NCI-H1930 (cell line): ENCODE results near the gene PHF11.
"Not testable (repeated sequence)": the region's sequence is repeated elsewhere in the genome, so short reads cannot be mapped to it uniquely, and the experiment has no call there.

Experiments
- DNase-seq, 2 experiments: peaks; one replicate each; lab custom pipeline; 2025; lab: John Stamatoyannopoulos, UW

The PHF11 gene

GRCh38 chr13:49495783-49496762 is at the start of gene PHF11:
Gene PHF11, plus strand, starts transcription at chr13:49495953. Its CDS starts 49 bp downstream, at chr13:49496002.
- peak; percentile 49 to 56 for DNase-seq

GRCh38 chr13:49446473-49446872 is 49.3 kb upstream of the PHF11 start:
- no peak for DNase-seq

GRCh38 chr13:49448753-49449152 is 47.0 kb upstream of the PHF11 start:
- no peak for DNase-seq

- no peak for DNase-seq
Measured at GRCh38 chr13:49450105-49450819, 45.5 kb upstream of the PHF11 start.

- no peak for DNase-seq
Measured at GRCh38 chr13:49452725-49453457, 42.9 kb upstream of the PHF11 start.

GRCh38 chr13:49453465-49453864 is 42.3 kb upstream of the PHF11 start:
- no peak for DNase-seq

GRCh38 chr13:49454388-49455006 is 41.3 kb upstream of the PHF11 start:
- no peak for DNase-seq

GRCh38 chr13:49455007-49455398 is 40.8 kb upstream of the PHF11 start:
- DNase-seq: no peak

GRCh38 chr13:49456156-49456555 is 39.6 kb upstream of the PHF11 start:
- no peak for DNase-seq

- no peak for DNase-seq
Measured at GRCh38 chr13:49457221-49457620, 38.5 kb upstream of the PHF11 start.

- DNase-seq: no peak
Measured at GRCh38 chr13:49459580-49459979, 36.2 kb upstream of the PHF11 start.

- no peak for DNase-seq
Measured at GRCh38 chr13:49464085-49464484, 31.7 kb upstream of the PHF11 start.

- DNase-seq: no peak
Measured at GRCh38 chr13:49464621-49465325, 31.0 kb upstream of the PHF11 start.

- no peak for DNase-seq
Measured at GRCh38 chr13:49466292-49466838, 29.4 kb upstream of the PHF11 start.

GRCh38 chr13:49472186-49472585 is 23.6 kb upstream of the PHF11 start:
- no peak for DNase-seq

- DNase-seq: no peak
Measured at GRCh38 chr13:49476529-49476928, 19.2 kb upstream of the PHF11 start.

- no peak for DNase-seq
Measured at GRCh38 chr13:49481788-49482187, 14.0 kb upstream of the PHF11 start.

- DNase-seq: no peak
Measured at GRCh38 chr13:49488563-49488962, 7.2 kb upstream of the PHF11 start.

- DNase-seq: no peak
Measured at GRCh38 chr13:49494645-49495044, 1.1 kb upstream of the PHF11 start.

- not testable (repeated sequence) for DNase-seq
Measured at GRCh38 chr13:49496837-49497236, 1.1 kb downstream of the PHF11 start.

GRCh38 chr13:49497272-49497671 is 1.5 kb downstream of the PHF11 start:
- DNase-seq: no peak
